ENCODE measurements around the gene RPL7A. TPM values are rescaled to one million over a fixed set of nuclear protein-coding genes. Genes with fewer than 3 reads are reported as not detected.

Gene RPL7A
- total and polyA plus RNA-seq, 3 donors from 2014 or later: 856 to 1,924 (median 1,453) TPM

- WGBS, 2 donors: 87 to 90% methylated on average over 12 to 15 of the region's 15 CpGs
- Histone ChIP-seq H3K36me3 (ENCODE audit: low read depth, missing control alignments) (no peaks in the 10 kb centered on the region), H3K4me3 (no peak overlapping the region), H3K27me3 (no peaks in the 10 kb centered on the region), H3K4me1 (peaks cover 5% of the 10 kb centered on the region), H3K27ac (no peak overlapping the region), H3K9me3 (no peaks in the 10 kb centered on the region)
- intact Hi-C loops (cut with DNase I; ENCODE audit: low total_unique reads): no loop called here
- no peak for DNase-seq
- TF ChIP-seq POLR2A (IDR thresholded peaks at IDR 0.05) (no peak), CTCF (IDR thresholded peaks at IDR 0.05) (no peak)
Measured at GRCh38 chr9:133362359-133363044, 14.5 kb downstream of the RPL7A start.

GRCh38 chr9:133366435-133366834 lies 18.4 kb downstream of the RPL7A start:
- Histone ChIP-seq H3K27ac (no peak overlapping the region), H3K9me3 (no peaks in the 10 kb centered on the region), H3K4me3 (no peak overlapping the region), H3K27me3 (no peaks in the 10 kb centered on the region), H3K36me3 (ENCODE audit: low read depth, missing control alignments) (no peaks in the 10 kb centered on the region), H3K4me1 (peaks cover 6% of the 10 kb centered on the region)
- intact Hi-C loops (cut with DNase I; ENCODE audit: low total_unique reads): no loop called here
- WGBS, 2 donors: 86 to 92% methylated on average over 11 of the region's 11 CpGs
- no peak for DNase-seq
- TF ChIP-seq POLR2A (IDR thresholded peaks at IDR 0.05) (no peak), CTCF (IDR thresholded peaks at IDR 0.05) (no peak)

GRCh38 chr9:133367221-133367620 lies 19.2 kb downstream of the RPL7A start:
- WGBS, 2 donors: 89 to 93% methylated on average over 16 to 22 of the region's 22 CpGs
- Histone ChIP-seq H3K4me1 (peaks cover 13% of the 10 kb centered on the region), H3K27me3 (no peaks in the 10 kb centered on the region), H3K27ac (no peak overlapping the region), H3K4me3 (no peak overlapping the region), H3K36me3 (ENCODE audit: low read depth, missing control alignments) (no peaks in the 10 kb centered on the region), H3K9me3 (no peaks in the 10 kb centered on the region)
- no peak for TF ChIP-seq CTCF (IDR thresholded peaks at IDR 0.05)
- no peak for TF ChIP-seq POLR2A (IDR thresholded peaks at IDR 0.05)
- DNase-seq: no peak
- intact Hi-C loops (cut with DNase I; ENCODE audit: low total_unique reads): no loop called here

GRCh38 chr9:133367778-133368177 lies 19.8 kb downstream of the RPL7A start:
- Histone ChIP-seq H3K36me3 (ENCODE audit: low read depth, missing control alignments) (no peaks in the 10 kb centered on the region), H3K9me3 (no peaks in the 10 kb centered on the region)

More at GRCh38 chr9:133367778-133368177, 19.8 kb downstream of the RPL7A start:
- Histone ChIP-seq H3K27ac (no peak overlapping the region), H3K27me3 (no peaks in the 10 kb centered on the region), H3K4me1 (peaks cover 13% of the 10 kb centered on the region), H3K4me3 (no peak overlapping the region)
- WGBS, 2 donors: 87 to 90% methylated on average over 8 to 10 of the region's 10 CpGs
- DNase-seq: no peak
- TF ChIP-seq CTCF (IDR thresholded peaks at IDR 0.05) (no peak), POLR2A (IDR thresholded peaks at IDR 0.05) (no peak)
- intact Hi-C loops (cut with DNase I; ENCODE audit: low total_unique reads): no loop called here
